ENCODE data around the gene MPP7. TPM values are rescaled to one million over a fixed set of nuclear protein-coding genes. Genes with fewer than 3 reads are reported as not detected.

MPP7 gene
- total and polyA plus RNA-seq, 12 donors, result 1.7 to 12.0 (median 5.9) TPM

DNA sequence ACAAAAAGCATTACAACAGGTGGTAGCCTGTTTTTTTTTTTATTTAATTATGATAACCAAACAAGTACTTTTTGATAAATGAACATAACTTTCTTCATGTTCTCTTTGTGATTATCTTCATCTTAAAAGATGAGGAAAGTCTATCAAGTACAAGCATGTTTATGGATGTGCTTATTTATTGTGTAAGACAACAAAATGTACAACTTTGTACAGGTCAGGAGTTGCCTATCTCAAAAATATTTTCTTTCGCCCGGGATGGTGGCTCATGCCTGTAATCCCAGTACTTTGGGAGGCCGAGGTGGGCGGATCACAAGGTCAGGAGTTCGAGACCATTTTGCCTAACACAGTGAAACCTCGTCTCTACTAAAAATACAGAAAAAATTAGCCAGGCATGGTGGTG is 17.0 kb downstream of the MPP7 start:
- no peak overlapping the region for H3K27ac ChIP-seq
- H3K27me3 ChIP-seq, result no peaks in the 10 kb centered on the region
- TF ChIP-seq POLR2A (IDR thresholded peaks at IDR 0.05), result no peak
- TF ChIP-seq, protein P1, sequence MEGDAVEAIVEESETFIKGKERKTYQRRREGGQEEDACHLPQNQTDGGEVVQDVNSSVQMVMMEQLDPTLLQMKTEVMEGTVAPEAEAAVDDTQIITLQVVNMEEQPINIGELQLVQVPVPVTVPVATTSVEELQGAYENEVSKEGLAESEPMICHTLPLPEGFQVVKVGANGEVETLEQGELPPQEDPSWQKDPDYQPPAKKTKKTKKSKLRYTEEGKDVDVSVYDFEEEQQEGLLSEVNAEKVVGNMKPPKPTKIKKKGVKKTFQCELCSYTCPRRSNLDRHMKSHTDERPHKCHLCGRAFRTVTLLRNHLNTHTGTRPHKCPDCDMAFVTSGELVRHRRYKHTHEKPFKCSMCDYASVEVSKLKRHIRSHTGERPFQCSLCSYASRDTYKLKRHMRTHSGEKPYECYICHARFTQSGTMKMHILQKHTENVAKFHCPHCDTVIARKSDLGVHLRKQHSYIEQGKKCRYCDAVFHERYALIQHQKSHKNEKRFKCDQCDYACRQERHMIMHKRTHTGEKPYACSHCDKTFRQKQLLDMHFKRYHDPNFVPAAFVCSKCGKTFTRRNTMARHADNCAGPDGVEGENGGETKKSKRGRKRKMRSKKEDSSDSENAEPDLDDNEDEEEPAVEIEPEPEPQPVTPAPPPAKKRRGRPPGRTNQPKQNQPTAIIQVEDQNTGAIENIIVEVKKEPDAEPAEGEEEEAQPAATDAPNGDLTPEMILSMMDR (IDR thresholded peaks at IDR 0.05), result no peak
- WGBS, 4 donors, result 83 to 94% (median 90%) methylated on average over 6 of the region's 6 CpGs
- DNase-seq, result no peak
- no peaks in the 10 kb centered on the region for H3K9me3 ChIP-seq (replicated peaks in 1 of 3)
- H3K36me3 ChIP-seq (replicated peaks in 1 of 2), result no peaks in the 10 kb centered on the region
- no peaks in the 10 kb centered on the region for H3K4me1 ChIP-seq (replicated peaks in 1 of 2)
- no peak overlapping the region for H3K4me3 ChIP-seq
- intact Hi-C loops (cut with DNase I), result no loop called here

DNA sequence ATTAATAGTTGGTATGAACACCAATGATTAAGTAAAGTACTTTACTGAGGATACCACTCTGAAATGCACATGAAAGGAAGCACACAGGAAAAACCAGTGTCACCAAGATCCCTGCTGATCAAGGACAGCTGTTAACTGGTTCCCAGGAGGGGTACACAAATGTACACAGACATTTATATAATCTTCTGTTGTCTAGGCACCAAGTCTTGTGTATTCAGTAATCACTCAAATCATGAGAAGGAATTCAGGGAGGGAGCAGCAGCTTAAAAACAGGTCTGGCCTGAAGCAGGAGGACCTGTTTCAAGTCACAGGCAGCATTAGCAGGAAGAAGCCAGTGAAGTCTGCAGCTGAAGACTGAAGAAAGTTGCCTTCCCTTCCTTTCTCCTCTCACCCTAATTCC is 18.7 kb downstream of the MPP7 start:
- Histone ChIP-seq H3K36me3 (replicated peaks in 1 of 2) (no peaks in the 10 kb centered on the region), H3K27me3 (no peaks in the 10 kb centered on the region), H3K4me1 (replicated peaks in 1 of 2) (no peaks in the 10 kb centered on the region), H3K27ac (no peak overlapping the region), H3K9me3 (replicated peaks in 1 of 3) (no peaks in the 10 kb centered on the region), H3K4me3 (no peak overlapping the region)
- DNase-seq, result no peak
- intact Hi-C loops (cut with DNase I), result no loop called here
- TF ChIP-seq POLR2A (IDR thresholded peaks at IDR 0.05), result no peak
- TF ChIP-seq, protein P1 (IDR thresholded peaks at IDR 0.05), result no peak

GRCh38 chr10:28283251-28283650 is 19.6 kb downstream of the MPP7 start:
- intact Hi-C loops (cut with DNase I), result no loop called here
- no peaks in the 10 kb centered on the region for H3K27me3 ChIP-seq
- TF ChIP-seq, protein P1 (IDR thresholded peaks at IDR 0.05), result no peak
- TF ChIP-seq POLR2A (IDR thresholded peaks at IDR 0.05), result no peak
- H3K9me3 ChIP-seq (replicated peaks in 1 of 3), result no peaks in the 10 kb centered on the region
- DNase-seq, result no peak
- H3K4me3 ChIP-seq, result no peak overlapping the region
- H3K27ac ChIP-seq, result no peak overlapping the region
- no peaks in the 10 kb centered on the region for H3K36me3 ChIP-seq (replicated peaks in 1 of 2)
- H3K4me1 ChIP-seq (replicated peaks in 1 of 2), result no peaks in the 10 kb centered on the region
- 94 to 100% (median 99%) methylated on average over 2 of the region's 2 CpGs for WGBS, 4 donors

GRCh38 chr10:28282336-28282735 is 20.5 kb downstream of the MPP7 start:
- TF ChIP-seq, protein P1 (IDR thresholded peaks at IDR 0.05), result no peak
- no peak for TF ChIP-seq POLR2A (IDR thresholded peaks at IDR 0.05)
- intact Hi-C loops (cut with DNase I), result no loop called here
- no peak for DNase-seq
- Histone ChIP-seq H3K4me1 (replicated peaks in 1 of 2) (no peaks in the 10 kb centered on the region), H3K27me3 (no peaks in the 10 kb centered on the region), H3K36me3 (replicated peaks in 1 of 2) (no peaks in the 10 kb centered on the region), H3K4me3 (no peak overlapping the region), H3K9me3 (replicated peaks in 1 of 3) (no peaks in the 10 kb centered on the region), H3K27ac (no peak overlapping the region)
- 80 to 89% (median 85%) methylated on average over 5 of the region's 5 CpGs for WGBS, 4 donors
